Thyroid gland (tissue), 4 donors: Measurements from ENCODE around the gene LRMDA. TPM values are rescaled to one million over a fixed set of nuclear protein-coding genes. Genes with fewer than 3 reads are reported as not detected.
A peak's percentile ranks its signal among the peaks of the same experiment; 100 is the strongest.

Experiments
- DNase-seq, 2 donors: peaks; one replicate each; pipeline ENCODE4 v3.0.0-alpha.2; 2019
- H3K27ac ChIP-seq, 3 donors: fragments of 200-600 bp; sonication (generic); 1 replicate in 2 of 3; 2 replicates in 1 of 3; pipeline ENCODE4 v1.5.1; 2016 to 2019; ENCODE audit warnings: mild to moderate bottlenecking in 1 of 3, moderate library complexity in 1 of 3
- H3K27me3 ChIP-seq: fragments of 200-600 bp; sonication (generic); one replicate; pipeline ENCODE4 v1.5.1; 2019
- H3K36me3 ChIP-seq, 2 donors: fragments of 200-600 bp; sonication (generic); one replicate each; pipeline ENCODE4 v1.5.1; 2016 to 2019
- H3K4me1 ChIP-seq, 2 donors: fragments of 200-600 bp; sonication (generic); one replicate each; pipeline ENCODE4 v1.5.1; 2017 to 2019
- H3K4me3 ChIP-seq, 3 donors: fragments of 200-600 bp; sonication (generic); replicated peaks in 1 of 3; 1 replicate in 2 of 3; 2 replicates in 1 of 3; pipeline ENCODE4 v1.5.1; 2016; ENCODE audit warnings: mild to moderate bottlenecking in 1 of 3
- H3K9me3 ChIP-seq: fragments of 200-600 bp; sonication (generic); one replicate; pipeline ENCODE4 v1.5.1; 2017
- POLR2A ChIP-seq, 2 donors: fragments of 450-650 bp; IDR thresholded peaks; one replicate each; pipeline ENCODE4 v1.6.1; 2017; ENCODE audit warnings: antibody characterized with exemption in 2 of 2, mild to moderate bottlenecking in 2 of 2, moderate library complexity in 1 of 2
- WGBS, 2 donors: methylation state at CpG; one replicate each; pipeline ENCODE4 v1.1.5; 2017; 5-methylcytosine and 5-hydroxymethylcytosine counted together
- intact Hi-C: fragments of 100-400 bp; cut with DNase I; formaldehyde crosslinking; loops from one replicate; pipeline ENCODE4 v1.15.1; 2023
- total RNA-seq, 4 donors: library from RNA; depleted of rRNA; stranded (reverse); fragments of >200 nt; gene quantifications; one replicate each; pipeline ENCODE4 v1.2.3, GENCODE V29; 2016
- TF ChIP-seq, protein P1 (sequence below), 6 experiments: fragments of 200-600 bp in 3 of 6; fragments of 450-650 bp in 3 of 6; sonication (generic) in 3 of 6; IDR thresholded peaks; one replicate each; pipeline ENCODE4 v1.5.1; 2016 to 2019; ENCODE audit warnings: antibody characterized with exemption in 6 of 6, mild to moderate bottlenecking in 2 of 6, inconsistent platforms in 1 of 6, moderate library complexity in 1 of 6

Gene LRMDA
- total RNA-seq, 4 donors from 2014 or later: 16.5 to 31.7 (median 23.2) TPM

GRCh38 chr10:75612904-75613684, 181.7 kb downstream of the LRMDA start:
- no peaks in the 10 kb centered on the region for H3K27me3 ChIP-seq
- no peak for TF ChIP-seq POLR2A (IDR thresholded peaks at IDR 0.05)
- TF ChIP-seq, protein P1, sequence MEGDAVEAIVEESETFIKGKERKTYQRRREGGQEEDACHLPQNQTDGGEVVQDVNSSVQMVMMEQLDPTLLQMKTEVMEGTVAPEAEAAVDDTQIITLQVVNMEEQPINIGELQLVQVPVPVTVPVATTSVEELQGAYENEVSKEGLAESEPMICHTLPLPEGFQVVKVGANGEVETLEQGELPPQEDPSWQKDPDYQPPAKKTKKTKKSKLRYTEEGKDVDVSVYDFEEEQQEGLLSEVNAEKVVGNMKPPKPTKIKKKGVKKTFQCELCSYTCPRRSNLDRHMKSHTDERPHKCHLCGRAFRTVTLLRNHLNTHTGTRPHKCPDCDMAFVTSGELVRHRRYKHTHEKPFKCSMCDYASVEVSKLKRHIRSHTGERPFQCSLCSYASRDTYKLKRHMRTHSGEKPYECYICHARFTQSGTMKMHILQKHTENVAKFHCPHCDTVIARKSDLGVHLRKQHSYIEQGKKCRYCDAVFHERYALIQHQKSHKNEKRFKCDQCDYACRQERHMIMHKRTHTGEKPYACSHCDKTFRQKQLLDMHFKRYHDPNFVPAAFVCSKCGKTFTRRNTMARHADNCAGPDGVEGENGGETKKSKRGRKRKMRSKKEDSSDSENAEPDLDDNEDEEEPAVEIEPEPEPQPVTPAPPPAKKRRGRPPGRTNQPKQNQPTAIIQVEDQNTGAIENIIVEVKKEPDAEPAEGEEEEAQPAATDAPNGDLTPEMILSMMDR (IDR thresholded peaks at IDR 0.05): no peak
- peaks cover 29 to 52% of the 10 kb centered on the region in 2 donors for H3K4me1 ChIP-seq
- DNase-seq: no peak
- H3K36me3 ChIP-seq: no peaks in the 10 kb centered on the region
- no peak overlapping the region for H3K4me3 ChIP-seq
- 42 to 44% methylated on average over 5 of the region's 5 CpGs for WGBS, 2 donors
- H3K9me3 ChIP-seq: no peaks in the 10 kb centered on the region
- H3K27ac ChIP-seq: peak overlapping the region in 1 of 3 donors; percentile 43
- intact Hi-C loops: no loop called here

DNA sequence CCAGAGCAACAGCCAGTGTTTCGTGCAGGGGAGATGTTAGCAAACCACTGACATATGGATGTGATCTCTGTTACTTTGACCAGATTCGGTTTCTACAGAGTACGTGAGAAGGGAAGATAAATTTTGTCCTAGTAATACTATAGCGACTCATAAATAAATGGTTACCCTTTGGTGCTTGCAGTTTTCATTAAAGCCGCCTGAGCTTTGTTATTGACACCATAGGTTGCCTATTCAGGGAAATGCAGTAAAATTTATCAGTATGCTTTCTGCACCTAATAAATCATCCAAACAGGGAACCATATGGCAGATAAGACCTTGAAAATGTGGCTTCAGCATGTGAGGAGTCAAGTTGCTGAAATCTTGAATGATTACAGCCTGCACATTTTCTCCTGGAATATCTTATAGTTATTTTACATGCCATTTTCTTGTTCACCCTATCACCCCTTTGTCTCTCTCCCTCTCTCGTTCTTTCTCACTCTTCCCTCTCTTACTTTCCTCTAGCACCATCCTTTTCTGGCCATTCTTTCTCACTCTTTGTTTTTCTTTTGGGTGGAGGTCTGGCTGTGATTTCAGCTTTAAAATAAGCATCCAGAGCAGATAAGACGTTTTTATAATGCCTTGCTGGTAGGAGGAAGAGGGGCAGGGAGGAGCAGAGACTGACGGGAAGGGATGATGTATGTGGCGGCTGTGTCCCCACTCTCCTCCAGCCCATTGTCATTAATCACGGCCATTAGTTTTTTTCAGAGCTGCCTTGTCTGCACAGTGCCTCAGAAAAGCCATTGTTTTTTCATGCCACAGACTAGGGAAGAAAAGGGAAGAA, 182.5 kb downstream of the LRMDA start:
- intact Hi-C loops: no loop called here
- H3K27ac ChIP-seq: no peak overlapping the region
- H3K27me3 ChIP-seq: no peaks in the 10 kb centered on the region
- DNase-seq: no peak
- H3K36me3 ChIP-seq: no peaks in the 10 kb centered on the region
- H3K4me3 ChIP-seq: no peak overlapping the region
- H3K4me1 ChIP-seq: peaks cover 21 to 44% of the 10 kb centered on the region in 2 donors
- no peaks in the 10 kb centered on the region for H3K9me3 ChIP-seq
- TF ChIP-seq POLR2A (IDR thresholded peaks at IDR 0.05): no peak
- TF ChIP-seq, protein P1 (IDR thresholded peaks at IDR 0.05): no peak
- 81% methylated on average over 10 of the region's 10 CpGs for WGBS, 2 donors

DNA sequence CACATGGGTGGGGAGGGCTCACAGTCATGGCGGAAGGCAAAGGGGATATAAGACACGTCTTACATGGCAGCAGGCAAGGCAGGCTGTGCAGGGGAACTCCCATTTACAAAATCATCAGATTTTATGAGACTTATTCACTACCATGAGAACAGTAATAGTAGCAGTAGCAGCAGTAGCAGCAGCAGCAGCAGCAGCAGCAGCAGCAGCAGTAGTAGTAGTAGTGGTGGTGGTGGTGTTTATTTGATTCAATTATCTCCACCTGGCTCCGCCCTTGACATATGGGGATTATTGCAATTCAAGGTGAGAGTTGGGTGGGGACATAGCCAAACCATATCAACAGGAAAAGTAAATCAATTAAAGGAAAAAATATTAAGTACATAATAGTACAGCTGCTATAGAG, 184.7 kb downstream of the LRMDA start:
- H3K4me1 ChIP-seq: peaks cover 20 to 38% of the 10 kb centered on the region in 2 donors
- H3K36me3 ChIP-seq: no peaks in the 10 kb centered on the region
- no peaks in the 10 kb centered on the region for H3K27me3 ChIP-seq
- no peak overlapping the region for H3K4me3 ChIP-seq
- intact Hi-C loops: no loop called here
- no peak for DNase-seq
- WGBS, 2 donors: 92 to 96% methylated on average over 3 of the region's 3 CpGs
- no peaks in the 10 kb centered on the region for H3K9me3 ChIP-seq
- H3K27ac ChIP-seq: no peak overlapping the region
- TF ChIP-seq, protein P1 (IDR thresholded peaks at IDR 0.05): no peak
- no peak for TF ChIP-seq POLR2A (IDR thresholded peaks at IDR 0.05)

- intact Hi-C loops: no loop called here
- H3K27me3 ChIP-seq: no peaks in the 10 kb centered on the region
- H3K9me3 ChIP-seq: no peaks in the 10 kb centered on the region
- TF ChIP-seq, protein P1 (IDR thresholded peaks at IDR 0.05): no peak
- no peak for TF ChIP-seq POLR2A (IDR thresholded peaks at IDR 0.05)
- no peak overlapping the region for H3K27ac ChIP-seq
- DNase-seq: peak; percentile 31 to 56
- 57 to 70% methylated on average over 3 of the region's 3 CpGs for whole genome bisulfite sequencing, 2 donors
- peaks cover 13 to 29% of the 10 kb centered on the region in 2 donors for H3K4me1 ChIP-seq
- H3K4me3 ChIP-seq: no peak overlapping the region
- no peaks in the 10 kb centered on the region for H3K36me3 ChIP-seq
These were observed 185.6 kb downstream of the LRMDA start for GRCh38 chr10:75616874-75617478.
